ENCODE data around the gene HCST.

The HCST gene

GRCh38 chr19:35896643-35897040, 5.7 kb upstream of the HCST start:
- no peak for DNase-seq (ENCODE audit: low spot score)
- no peak overlapping the region for H3K18ac ChIP-seq (ENCODE audit: low read length)
- no peak overlapping the region for H3K14ac ChIP-seq (ENCODE audit: low read length)
- WGBS, 2 donors (ENCODE audit: extremely low coverage in 2 of 2, insufficient read length in 2 of 2, insufficient replicate concordance in 1 of 2), result no CpG with 5 or more reads among the region's 13 CpGs
- H4K91ac ChIP-seq (ENCODE audit: low read depth, low read length, poor library complexity), result no peak overlapping the region
- no peak overlapping the region for H2BK15ac ChIP-seq (ENCODE audit: low read length)
- H4K8ac ChIP-seq (ENCODE audit: low read depth, low read length), result no peak overlapping the region
- H3K9ac ChIP-seq (ENCODE audit: low read depth, low read length, poor library complexity), result no peak overlapping the region
- H2BK120ac ChIP-seq (ENCODE audit: low read depth, low read length), result no peak overlapping the region
- H3K4me2 ChIP-seq (ENCODE audit: insufficient read depth, low read length, poor library complexity, severe bottlenecking), result no peak overlapping the region
- H2BK12ac ChIP-seq (ENCODE audit: low read length), result no peak overlapping the region
- H3K27me3 ChIP-seq (ENCODE audit: control insufficient read depth in 3 of 3, insufficient read depth in 3 of 3, low read depth in 1 of 3, low read length in 3 of 3), result peaks cover 0 to 8% (median 2%) of the 10 kb centered on the region in 3 experiments
- H2AK5ac ChIP-seq (ENCODE audit: low read depth, low read length), result no peak overlapping the region
- peaks cover 15 to 33% of the 10 kb centered on the region in 2 donors for H3K36me3 ChIP-seq (replicated peaks in 1 of 2; ENCODE audit: control insufficient read depth in 2 of 2, insufficient read depth in 2 of 2, low read length in 2 of 2)
- peaks cover 6% of the 10 kb centered on the region in 2 donors for H3K4me1 ChIP-seq (ENCODE audit: control insufficient read depth in 2 of 2, insufficient read depth in 1 of 2, low read depth in 1 of 2, low read length in 2 of 2)
- H3K9me3 ChIP-seq (replicated peaks in 1 of 2; ENCODE audit: control insufficient read depth in 2 of 2, insufficient read depth in 1 of 2, low read depth in 1 of 2, low read length in 2 of 2), result no peaks in the 10 kb centered on the region
- no peak overlapping the region for H2BK5ac ChIP-seq (ENCODE audit: low read length)
- H3K23ac ChIP-seq (ENCODE audit: low read depth, low read length, poor library complexity), result no peak overlapping the region
- H3K79me1 ChIP-seq (ENCODE audit: low read depth, low read length), result peaks cover 9% of the 10 kb centered on the region
- H3K4me3 ChIP-seq (ENCODE audit: low read length in 2 of 2), result no peak overlapping the region
- H3K4ac ChIP-seq (ENCODE audit: low read length), result no peak overlapping the region
- no peak overlapping the region for H3K27ac ChIP-seq (replicated peaks; ENCODE audit: low read length)
- H2AFZ ChIP-seq (ENCODE audit: low read length), result no peak overlapping the region

DNA sequence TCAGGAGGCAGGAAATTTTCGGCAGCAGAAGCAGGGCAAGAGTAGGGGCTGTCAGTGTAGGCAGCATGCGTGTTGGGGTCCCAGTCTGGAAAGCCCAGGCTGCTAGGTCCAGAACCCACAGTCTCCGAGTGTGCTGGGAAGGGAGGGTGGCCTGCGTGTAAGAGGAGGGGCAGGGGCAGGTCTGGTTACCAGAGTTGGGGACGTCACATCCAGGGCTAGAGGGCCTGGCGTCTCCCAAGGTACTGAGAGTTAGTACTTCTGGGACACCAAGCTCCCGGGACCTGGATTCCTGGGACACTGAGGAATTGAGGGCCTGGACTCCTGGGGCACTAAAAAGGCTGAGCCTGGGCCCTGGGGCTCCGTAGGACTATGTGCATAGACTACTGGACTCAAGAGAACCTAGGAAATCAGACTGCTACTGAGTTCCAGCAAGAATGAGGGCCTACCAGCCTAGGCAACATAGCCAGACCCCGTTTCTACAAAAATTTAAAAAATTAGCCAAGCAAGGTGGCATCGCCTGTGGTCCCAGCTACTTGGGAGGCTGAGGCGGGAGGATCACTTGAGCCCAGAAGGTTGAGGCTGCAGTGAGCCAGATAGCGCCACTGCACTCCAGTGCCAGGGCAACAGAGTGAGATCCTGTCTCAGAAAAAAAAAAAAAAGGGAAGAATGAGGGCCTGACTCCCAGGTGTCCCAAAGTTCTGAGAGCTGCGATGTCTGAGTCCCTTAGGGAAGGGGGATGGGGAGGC, 4.5 kb upstream of the HCST start:
- H3K36me3 ChIP-seq (replicated peaks in 1 of 2; ENCODE audit: control insufficient read depth in 2 of 2, insufficient read depth in 2 of 2, low read length in 2 of 2), result peaks cover 15 to 33% of the 10 kb centered on the region in 2 donors
- no peak overlapping the region for H2BK15ac ChIP-seq (ENCODE audit: low read length)
- H3K14ac ChIP-seq (ENCODE audit: low read length), result no peak overlapping the region
- H3K79me1 ChIP-seq (ENCODE audit: low read depth, low read length), result peaks cover 9% of the 10 kb centered on the region
- no peak overlapping the region for H2AFZ ChIP-seq (ENCODE audit: low read length)
- no peak overlapping the region for H2AK5ac ChIP-seq (ENCODE audit: low read depth, low read length)
- H3K9ac ChIP-seq (ENCODE audit: low read depth, low read length, poor library complexity), result no peak overlapping the region
- H3K9me3 ChIP-seq (replicated peaks in 1 of 2; ENCODE audit: control insufficient read depth in 2 of 2, insufficient read depth in 1 of 2, low read depth in 1 of 2, low read length in 2 of 2), result no peaks in the 10 kb centered on the region
- H3K4me3 ChIP-seq (ENCODE audit: low read length in 2 of 2), result no peak overlapping the region
- DNase-seq (ENCODE audit: low spot score), result no peak
- H3K23ac ChIP-seq (ENCODE audit: low read depth, low read length, poor library complexity), result peak overlapping the region; percentile 65
- H3K18ac ChIP-seq (ENCODE audit: low read length), result no peak overlapping the region
- peaks cover 6% of the 10 kb centered on the region in 2 donors for H3K4me1 ChIP-seq (ENCODE audit: control insufficient read depth in 2 of 2, insufficient read depth in 1 of 2, low read depth in 1 of 2, low read length in 2 of 2)
- no CpG with 5 or more reads among the region's 13 CpGs for WGBS, 2 donors (ENCODE audit: extremely low coverage in 2 of 2, insufficient read length in 2 of 2, insufficient replicate concordance in 1 of 2)
- peaks cover 0 to 20% (median 10%) of the 10 kb centered on the region in 3 experiments for H3K27me3 ChIP-seq (ENCODE audit: control insufficient read depth in 3 of 3, insufficient read depth in 3 of 3, low read depth in 1 of 3, low read length in 3 of 3)
- H3K27ac ChIP-seq (replicated peaks; ENCODE audit: low read length), result no peak overlapping the region
- H2BK120ac ChIP-seq (ENCODE audit: low read depth, low read length), result no peak overlapping the region
- H3K4ac ChIP-seq (ENCODE audit: low read length), result no peak overlapping the region
- H2BK12ac ChIP-seq (ENCODE audit: low read length), result no peak overlapping the region
- no peak overlapping the region for H4K8ac ChIP-seq (ENCODE audit: low read depth, low read length)
- no peak overlapping the region for H4K91ac ChIP-seq (ENCODE audit: low read depth, low read length, poor library complexity)
- no peak overlapping the region for H2BK5ac ChIP-seq (ENCODE audit: low read length)
- H3K4me2 ChIP-seq (ENCODE audit: insufficient read depth, low read length, poor library complexity, severe bottlenecking), result peak overlapping the region; percentile 14

- H2AFZ ChIP-seq (ENCODE audit: low read length), result peak overlapping the region; percentile 98
- H3K9ac ChIP-seq (ENCODE audit: low read depth, low read length, poor library complexity), result peak overlapping the region; percentile 53
- no peak overlapping the region for H3K14ac ChIP-seq (ENCODE audit: low read length)
- DNase-seq (ENCODE audit: low spot score), result no peak
- H3K4me2 ChIP-seq (ENCODE audit: insufficient read depth, low read length, poor library complexity, severe bottlenecking), result peak overlapping the region; percentile 62
- H3K18ac ChIP-seq (ENCODE audit: low read length), result peak overlapping the region; percentile 24
- no peak overlapping the region for H4K8ac ChIP-seq (ENCODE audit: low read depth, low read length)
- H3K27me3 ChIP-seq (ENCODE audit: control insufficient read depth in 3 of 3, insufficient read depth in 3 of 3, low read depth in 1 of 3, low read length in 3 of 3), result peaks cover 0 to 26% (median 12%) of the 10 kb centered on the region in 3 experiments
- peak overlapping the region; percentile 33 for H2BK5ac ChIP-seq (ENCODE audit: low read length)
- H3K9me3 ChIP-seq (replicated peaks in 1 of 2; ENCODE audit: control insufficient read depth in 2 of 2, insufficient read depth in 1 of 2, low read depth in 1 of 2, low read length in 2 of 2), result no peaks in the 10 kb centered on the region
- peaks cover 15 to 29% of the 10 kb centered on the region in 2 donors for H3K36me3 ChIP-seq (replicated peaks in 1 of 2; ENCODE audit: control insufficient read depth in 2 of 2, insufficient read depth in 2 of 2, low read length in 2 of 2)
- H4K91ac ChIP-seq (ENCODE audit: low read depth, low read length, poor library complexity), result no peak overlapping the region
- peaks cover 6 to 9% of the 10 kb centered on the region in 2 donors for H3K4me1 ChIP-seq (ENCODE audit: control insufficient read depth in 2 of 2, insufficient read depth in 1 of 2, low read depth in 1 of 2, low read length in 2 of 2)
- no peak overlapping the region for H3K4ac ChIP-seq (ENCODE audit: low read length)
- peak overlapping the region; percentile 75 to 93 for H3K4me3 ChIP-seq (ENCODE audit: low read length in 2 of 2)
- WGBS, 2 donors (ENCODE audit: extremely low coverage in 2 of 2, insufficient read length in 2 of 2, insufficient replicate concordance in 1 of 2), result no CpG with 5 or more reads among the region's 17 CpGs
- H2BK120ac ChIP-seq (ENCODE audit: low read depth, low read length), result no peak overlapping the region
- no peak overlapping the region for H2BK12ac ChIP-seq (ENCODE audit: low read length)
- peak overlapping the region; percentile 45 for H2BK15ac ChIP-seq (ENCODE audit: low read length)
- no peak overlapping the region for H3K27ac ChIP-seq (replicated peaks; ENCODE audit: low read length)
- H3K23ac ChIP-seq (ENCODE audit: low read depth, low read length, poor library complexity), result peak overlapping the region; percentile 16
- peak overlapping the region; percentile 53 for H2AK5ac ChIP-seq (ENCODE audit: low read depth, low read length)
- peaks cover 9% of the 10 kb centered on the region for H3K79me1 ChIP-seq (ENCODE audit: low read depth, low read length)
Observed at GRCh38 chr19:35898499-35898809, 3.9 kb upstream of the HCST start.

DNA sequence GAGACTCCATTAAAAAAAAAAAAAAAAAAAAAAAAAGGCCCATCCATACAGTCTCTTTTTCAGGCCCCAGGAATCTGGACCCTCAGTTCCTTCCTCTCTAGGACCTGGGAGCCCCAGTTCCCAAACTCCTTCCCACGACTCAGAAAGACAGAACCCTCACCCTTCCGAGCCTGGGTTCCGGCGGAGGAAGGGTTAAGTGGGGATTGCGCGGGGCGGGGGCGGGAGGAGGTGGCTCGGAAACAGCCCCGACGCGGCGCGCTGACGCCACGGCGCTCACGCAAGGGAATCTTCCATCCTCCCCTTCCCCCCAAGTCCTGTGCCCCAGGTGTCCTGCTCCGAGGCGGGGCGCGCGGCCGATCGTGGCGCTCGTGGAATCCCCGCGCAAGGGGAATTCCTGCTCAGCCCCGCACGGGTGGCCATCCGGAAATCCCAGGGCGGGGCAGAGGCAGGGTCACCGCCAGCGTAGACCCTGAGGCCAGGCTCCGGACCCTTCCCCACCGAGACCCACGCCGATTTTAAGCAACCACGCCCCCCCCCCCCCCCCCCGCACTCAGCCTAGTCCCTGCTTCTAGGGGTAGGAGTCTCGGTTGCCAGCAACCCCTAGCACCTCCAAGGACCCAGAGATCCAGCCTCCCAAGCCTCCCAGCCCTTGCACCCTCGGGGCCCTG, 2.6 kb upstream of the HCST start:
- peak overlapping the region; percentile 98 for H2AFZ ChIP-seq (ENCODE audit: low read length)
- H2BK15ac ChIP-seq (ENCODE audit: low read length), result no peak overlapping the region
- peak overlapping the region; percentile 46 for H3K27ac ChIP-seq (replicated peaks; ENCODE audit: low read length)
- peak overlapping the region; percentile 81 for H2BK120ac ChIP-seq (ENCODE audit: low read depth, low read length)
- peak overlapping the region; percentile 81 for H2AK5ac ChIP-seq (ENCODE audit: low read depth, low read length)
- H3K4me2 ChIP-seq (ENCODE audit: insufficient read depth, low read length, poor library complexity, severe bottlenecking), result peak overlapping the region; percentile 98
- peaks cover 9% of the 10 kb centered on the region for H3K79me1 ChIP-seq (ENCODE audit: low read depth, low read length)
- DNase-seq (ENCODE audit: low spot score), result peak; percentile 58
- H3K36me3 ChIP-seq (replicated peaks in 1 of 2; ENCODE audit: control insufficient read depth in 2 of 2, insufficient read depth in 2 of 2, low read length in 2 of 2), result peaks cover 15 to 25% of the 10 kb centered on the region in 2 donors
- H3K14ac ChIP-seq (ENCODE audit: low read length), result no peak overlapping the region
- H4K8ac ChIP-seq (ENCODE audit: low read depth, low read length), result no peak overlapping the region
- peak overlapping the region; percentile 91 for H3K9ac ChIP-seq (ENCODE audit: low read depth, low read length, poor library complexity)
- H3K9me3 ChIP-seq (replicated peaks in 1 of 2; ENCODE audit: control insufficient read depth in 2 of 2, insufficient read depth in 1 of 2, low read depth in 1 of 2, low read length in 2 of 2), result no peaks in the 10 kb centered on the region
- H4K91ac ChIP-seq (ENCODE audit: low read depth, low read length, poor library complexity), result no peak overlapping the region
- no peak overlapping the region for H2BK12ac ChIP-seq (ENCODE audit: low read length)
- no CpG with 5 or more reads among the region's 43 CpGs for WGBS, 2 donors (ENCODE audit: extremely low coverage in 2 of 2, insufficient read length in 2 of 2, insufficient replicate concordance in 1 of 2)
- peak overlapping the region; percentile 96 for H3K18ac ChIP-seq (ENCODE audit: low read length)
- H3K4me1 ChIP-seq (ENCODE audit: control insufficient read depth in 2 of 2, insufficient read depth in 1 of 2, low read depth in 1 of 2, low read length in 2 of 2), result peaks cover 6 to 13% of the 10 kb centered on the region in 2 donors
- peaks cover 0 to 38% (median 12%) of the 10 kb centered on the region in 3 experiments for H3K27me3 ChIP-seq (ENCODE audit: control insufficient read depth in 3 of 3, insufficient read depth in 3 of 3, low read depth in 1 of 3, low read length in 3 of 3)
- H3K4me3 ChIP-seq (ENCODE audit: low read length in 2 of 2), result peak overlapping the region; percentile 93 to 97
- peak overlapping the region; percentile 98 for H2BK5ac ChIP-seq (ENCODE audit: low read length)
- no peak overlapping the region for H3K4ac ChIP-seq (ENCODE audit: low read length)
- peak overlapping the region; percentile 85 for H3K23ac ChIP-seq (ENCODE audit: low read depth, low read length, poor library complexity)
